HTERT RPE-1 (cell line): Measurements from ENCODE around the gene SNX10.

Experiments used
- in situ Hi-C: fragments of 300-500 bp; cut with MboI; formaldehyde crosslinking; loops from 4 replicates; pipeline ENCODE4 v1.14.3; 2020; ENCODE audit warnings: low sequenced_read_pairs

SNX10 gene

DNA sequence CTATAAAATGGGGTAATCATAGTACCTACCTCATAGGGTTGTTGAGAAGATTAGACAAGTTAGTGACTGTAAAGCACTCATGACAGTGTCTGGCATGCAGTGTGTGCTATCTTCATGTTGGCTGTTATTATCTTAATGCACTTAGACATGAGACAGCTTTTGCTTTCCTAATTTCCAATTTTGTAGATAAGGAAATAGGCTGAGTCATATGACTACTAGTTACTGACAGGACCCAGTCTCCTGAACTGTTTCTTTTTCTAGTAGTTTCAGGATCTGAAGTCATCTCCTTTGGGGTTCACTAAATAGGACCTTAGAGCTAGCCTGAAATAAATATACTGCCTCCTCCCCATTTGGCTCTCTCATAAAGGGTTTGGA lies 74.2 kb downstream of the SNX10 start:
- in situ Hi-C loops = no loop called here

DNA sequence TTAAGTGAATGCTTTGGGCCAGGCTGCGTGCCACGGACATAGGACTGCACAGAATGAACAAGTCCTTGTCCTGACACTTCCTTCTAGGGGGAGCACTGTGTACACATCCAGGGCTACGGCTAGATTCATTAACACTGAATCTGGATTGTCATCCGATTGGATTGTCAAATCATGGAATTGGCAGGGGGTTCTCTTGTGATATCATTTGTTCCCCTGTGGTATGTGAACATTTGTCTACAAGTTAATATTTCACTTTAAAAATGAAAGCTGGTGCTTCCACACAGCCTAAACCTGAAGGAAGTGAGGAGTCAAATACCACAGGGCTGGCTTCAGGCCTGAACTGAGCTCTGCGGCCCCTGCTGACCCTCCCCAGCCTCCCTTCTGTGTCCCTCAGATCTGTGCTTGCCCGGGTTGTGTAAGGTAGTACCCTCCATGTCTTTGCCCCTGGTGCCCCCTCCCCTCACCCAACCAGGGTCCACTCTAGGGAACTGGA lies 75.6 kb downstream of the SNX10 start:
- in situ Hi-C loops = no loop called here

DNA sequence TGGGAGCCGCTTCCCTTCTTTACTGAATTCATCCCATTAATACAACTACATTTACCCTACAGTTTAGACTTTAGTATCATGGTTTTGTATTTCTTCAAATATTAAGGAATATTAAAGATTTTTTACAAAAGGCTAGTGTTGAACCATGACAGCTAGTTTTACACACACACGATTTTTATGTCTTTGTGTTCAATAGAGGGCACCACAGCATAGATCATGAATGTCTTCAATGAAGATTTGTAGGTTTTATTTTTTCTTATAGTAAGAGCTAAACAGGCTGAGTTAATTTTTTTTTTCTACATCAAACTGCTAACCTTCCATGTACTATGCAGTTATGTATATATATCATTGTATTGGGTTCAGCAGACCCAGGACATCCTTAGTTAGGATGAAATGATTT lies 76.9 kb downstream of the SNX10 start:
- in situ Hi-C loops = no loop called here

DNA sequence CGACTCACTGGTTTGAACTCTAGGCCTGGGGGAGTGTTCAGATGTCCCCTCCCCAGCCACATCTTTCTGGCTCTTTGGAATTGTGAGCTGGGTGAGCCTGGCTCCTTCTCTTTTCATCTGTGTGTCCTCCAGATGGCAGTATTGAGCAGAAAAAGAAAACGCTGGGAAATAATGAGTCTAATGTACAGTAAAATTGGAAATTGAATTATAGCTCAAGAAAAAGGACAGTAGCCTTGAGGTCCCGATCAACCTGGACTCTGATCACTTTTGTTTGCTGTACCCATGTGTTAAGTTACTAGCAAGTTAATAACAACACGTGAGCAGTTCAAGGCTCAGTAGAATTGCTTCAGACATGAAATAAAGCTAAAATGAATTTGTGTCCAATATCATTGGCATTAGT lies 77.9 kb downstream of the SNX10 start:
- in situ Hi-C loops = no loop called here

- in situ Hi-C loops = no loop called here
These were observed 78.3 kb downstream of the SNX10 start for GRCh38 chr7:26370011-26370410.

DNA sequence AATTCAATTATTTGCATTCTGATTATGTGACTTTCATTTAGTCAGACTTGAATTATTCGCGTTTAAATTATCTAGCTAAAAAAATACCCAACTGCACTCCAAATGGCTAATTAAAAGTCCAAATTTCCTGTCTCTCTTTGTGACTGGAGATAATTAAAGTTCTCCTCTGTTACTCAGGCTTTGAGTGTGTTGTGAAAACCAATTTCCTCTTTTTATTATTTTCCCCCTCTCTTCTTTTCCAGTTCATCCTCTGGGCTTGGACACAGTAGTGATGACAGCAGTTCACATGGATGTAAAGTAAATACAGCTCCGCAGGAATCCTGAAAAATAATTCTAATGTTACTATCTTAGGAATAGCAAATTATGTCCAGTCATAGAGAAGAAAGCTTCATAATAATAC lies 80.6 kb downstream of the SNX10 start:
- in situ Hi-C loops = no loop called here

- in situ Hi-C loops = no loop called here
These were observed 81.0 kb downstream of the SNX10 start for GRCh38 chr7:26372704-26373103.

- in situ Hi-C loops = no loop called here
These were observed 83.1 kb downstream of the SNX10 start for GRCh38 chr7:26374647-26375373.

DNA sequence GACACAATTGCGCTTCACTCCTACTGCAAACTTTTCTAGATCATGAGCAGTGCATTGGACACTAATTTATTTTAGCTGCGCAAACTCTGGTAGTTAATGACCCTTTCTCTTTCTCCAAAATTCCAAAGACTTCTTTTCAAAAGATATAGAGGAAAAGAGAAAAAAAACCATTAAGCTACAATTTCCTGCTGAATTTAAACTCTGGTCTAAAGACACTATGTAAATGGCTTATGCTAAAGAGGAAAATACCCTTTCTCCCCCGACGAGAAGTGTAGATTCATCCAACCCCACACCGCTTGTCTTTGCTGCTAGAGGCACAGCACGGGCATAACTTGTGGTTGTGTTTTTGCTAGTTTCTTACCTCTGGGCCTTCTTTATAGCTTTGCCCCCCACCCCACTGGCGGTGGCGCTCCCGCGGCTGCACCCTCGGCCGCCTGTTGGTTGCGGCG lies 84.1 kb downstream of the SNX10 start:
- in situ Hi-C loops = no loop called here

DNA sequence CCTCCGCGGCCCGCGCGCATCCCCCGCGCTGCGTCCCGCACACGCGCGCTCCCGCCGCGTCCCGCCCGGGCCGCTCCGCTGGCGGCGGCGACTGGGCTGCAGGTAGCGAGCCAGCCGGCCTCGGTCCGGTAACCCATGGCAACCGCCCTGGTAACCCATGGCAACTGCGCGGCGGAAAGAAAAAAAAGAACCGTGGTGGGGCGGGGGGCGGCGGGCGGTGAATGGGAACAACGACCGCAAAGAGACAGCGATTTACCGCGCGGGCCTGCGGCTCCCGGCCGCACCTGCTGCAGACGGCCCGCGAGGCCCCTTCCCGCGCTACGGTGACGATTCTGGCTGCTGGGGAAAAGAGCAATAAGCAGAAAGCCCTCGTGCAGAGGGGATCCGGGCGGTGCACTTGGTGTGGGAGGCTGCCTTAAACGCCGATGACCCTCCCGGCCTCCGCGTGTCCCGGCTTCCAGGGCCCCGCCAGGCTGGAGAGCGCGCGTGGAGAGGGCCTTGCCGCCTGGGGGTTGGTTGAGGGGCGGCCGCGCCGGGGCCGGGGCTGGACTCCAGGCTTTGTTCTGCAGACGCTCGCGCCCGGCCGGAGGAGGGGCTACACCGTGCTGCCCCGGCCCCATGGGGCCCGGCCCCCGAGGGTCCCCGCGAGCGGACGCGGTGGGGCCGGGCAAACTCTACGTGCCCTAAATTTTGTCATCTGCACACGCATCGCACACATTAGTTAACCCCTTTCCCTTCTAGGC lies 84.7 kb downstream of the SNX10 start:
- in situ Hi-C loops = no loop called here

DNA sequence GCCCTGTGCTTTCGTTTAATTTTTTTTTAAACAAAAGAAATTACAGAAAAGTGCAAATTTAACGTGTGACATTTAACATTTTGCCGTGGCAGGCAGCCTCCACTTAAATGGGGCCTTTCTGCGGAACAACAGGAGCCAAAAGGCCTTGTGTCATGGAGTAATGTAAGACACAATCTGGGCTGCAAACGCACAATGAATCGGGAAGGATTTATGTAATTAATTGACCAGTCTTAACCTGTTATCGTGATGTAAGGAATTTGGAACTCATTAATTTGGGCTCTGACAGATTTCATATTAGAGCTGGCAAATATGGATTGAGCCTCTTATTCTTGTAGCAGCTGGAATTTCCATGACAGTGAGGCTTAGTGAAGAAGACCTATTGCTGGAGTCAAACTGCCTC lies 86.4 kb downstream of the SNX10 start:
- in situ Hi-C loops = no loop called here

- in situ Hi-C loops = no loop called here
These were observed 88.0 kb downstream of the SNX10 start for GRCh38 chr7:26379711-26380110.

- in situ Hi-C loops = no loop called here
These were observed 90.1 kb downstream of the SNX10 start for GRCh38 chr7:26381476-26382353.

- in situ Hi-C loops = no loop called here
These were observed 93.6 kb downstream of the SNX10 start for GRCh38 chr7:26385240-26385639.

DNA sequence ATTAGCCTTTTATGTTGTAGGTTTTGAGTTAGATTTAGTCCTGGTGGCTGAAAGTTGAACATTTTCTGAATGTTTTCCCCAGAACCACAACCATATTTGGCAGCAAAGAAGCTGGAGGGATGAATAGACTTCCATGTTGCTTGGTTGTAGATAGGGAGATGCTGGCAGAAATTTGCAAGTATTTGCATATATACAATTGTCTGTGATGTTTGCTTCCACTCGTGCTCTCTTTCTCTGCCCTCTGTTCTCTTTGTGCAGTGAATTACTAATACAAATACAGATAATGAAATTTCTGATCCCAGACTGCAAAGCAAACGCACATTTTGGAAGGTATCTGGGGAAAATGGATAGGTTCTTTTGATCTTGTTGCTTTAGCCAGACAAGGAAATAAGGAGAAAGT lies 96.1 kb downstream of the SNX10 start:
- in situ Hi-C loops = no loop called here

DNA sequence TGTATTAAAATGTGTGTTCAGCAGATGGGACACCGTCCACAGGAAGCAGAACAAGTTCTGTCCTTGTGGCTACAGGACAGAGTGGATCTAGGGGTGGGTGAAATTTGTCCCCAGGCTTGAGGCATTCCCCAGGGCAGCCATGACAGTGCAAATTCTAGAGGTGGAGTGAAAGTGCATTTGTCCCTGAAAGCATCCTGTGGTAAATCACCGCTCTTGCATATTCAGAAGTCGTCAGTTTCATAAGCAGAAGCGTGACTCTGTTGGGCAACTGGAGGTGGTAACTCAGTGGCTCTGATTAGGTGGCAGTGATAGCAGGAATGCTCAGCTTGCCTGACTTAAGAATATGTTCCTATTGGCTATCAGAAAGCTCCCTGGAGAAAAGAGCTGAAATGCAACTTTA lies 96.6 kb downstream of the SNX10 start:
- in situ Hi-C loops = no loop called here

GRCh38 chr7:26390016-26390415 lies 98.4 kb downstream of the SNX10 start:
- in situ Hi-C loops = no loop called here

- in situ Hi-C loops = no loop called here
These were observed 102.2 kb downstream of the SNX10 start for GRCh38 chr7:26393818-26394217.

DNA sequence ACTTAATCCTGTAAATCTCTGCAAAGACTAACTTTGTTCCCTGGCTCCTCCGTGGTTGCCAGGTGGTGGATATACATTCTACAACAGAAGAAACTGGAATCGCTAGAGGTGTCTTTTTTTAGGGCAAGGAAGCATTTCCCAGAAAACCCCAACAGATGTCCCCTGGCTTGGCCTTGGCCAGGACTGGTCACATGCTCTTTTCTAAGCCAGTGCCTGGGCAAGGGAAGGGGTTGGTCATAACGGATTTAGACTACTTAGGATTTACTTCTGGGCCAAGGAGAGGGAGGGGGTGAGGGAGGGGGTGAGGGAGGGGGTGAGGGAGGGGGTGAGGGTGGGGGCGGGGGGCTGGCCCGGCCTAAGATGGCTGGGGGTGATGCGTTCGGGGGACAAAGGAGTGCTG lies 105.7 kb downstream of the SNX10 start:
- in situ Hi-C loops = no loop called here

DNA sequence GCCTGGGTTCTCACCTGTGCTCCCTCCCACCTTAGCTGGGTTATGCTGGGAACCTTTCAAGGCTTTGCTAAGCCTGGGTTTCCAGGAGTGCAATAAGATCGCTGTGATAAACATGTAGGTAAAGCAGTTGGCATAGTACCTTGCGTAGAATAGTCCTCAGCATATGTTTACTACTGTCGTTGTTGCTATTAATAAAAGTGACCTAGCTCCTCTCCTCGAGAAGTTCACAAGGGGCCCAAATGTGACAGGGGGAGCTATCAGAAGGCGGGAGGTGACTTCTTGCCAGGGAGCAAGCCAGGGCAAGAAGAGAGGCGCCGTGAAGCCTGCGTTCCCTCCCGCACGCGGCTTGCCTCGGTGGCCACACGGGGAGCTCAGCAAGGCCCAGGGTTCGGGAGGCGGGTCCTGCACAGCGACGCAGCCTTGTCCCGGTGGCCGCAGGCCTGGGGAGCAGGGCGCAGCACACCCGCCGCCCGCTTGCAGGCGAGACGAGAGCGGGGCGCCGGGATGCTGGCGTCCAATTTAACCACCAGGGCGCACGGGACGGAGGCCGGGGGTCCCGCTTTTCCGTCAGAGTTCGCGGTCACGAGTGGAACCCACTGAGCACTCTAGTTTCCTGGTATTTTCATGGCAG lies 106.2 kb downstream of the SNX10 start:
- in situ Hi-C loops = no loop called here

DNA sequence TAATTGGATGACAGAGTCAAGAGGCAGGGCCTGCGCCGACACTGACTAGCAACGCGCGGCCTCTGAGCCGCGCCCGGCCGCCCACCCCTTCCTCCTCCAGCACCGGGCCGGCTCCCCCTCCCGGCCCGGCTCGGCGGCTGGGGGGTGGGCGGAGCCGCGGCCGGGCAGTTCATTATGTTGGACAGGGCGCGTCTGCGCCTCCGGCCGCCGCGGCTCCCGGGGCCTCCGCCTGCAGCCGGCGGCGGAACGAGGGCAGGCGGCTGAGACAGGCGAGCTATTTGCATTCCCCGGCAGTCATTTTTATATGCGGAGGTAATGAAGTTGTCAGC lies 106.7 kb downstream of the SNX10 start:
- in situ Hi-C loops = no loop called here
